HuH-7.5 (cell line): ENCODE data around the gene CDYL.

ENCODE experiments used
- DNase-seq: peaks from one replicate; pipeline ENCODE4 v3.0.0; 2011; ENCODE audit warnings: low spot score

CDYL gene

DNA sequence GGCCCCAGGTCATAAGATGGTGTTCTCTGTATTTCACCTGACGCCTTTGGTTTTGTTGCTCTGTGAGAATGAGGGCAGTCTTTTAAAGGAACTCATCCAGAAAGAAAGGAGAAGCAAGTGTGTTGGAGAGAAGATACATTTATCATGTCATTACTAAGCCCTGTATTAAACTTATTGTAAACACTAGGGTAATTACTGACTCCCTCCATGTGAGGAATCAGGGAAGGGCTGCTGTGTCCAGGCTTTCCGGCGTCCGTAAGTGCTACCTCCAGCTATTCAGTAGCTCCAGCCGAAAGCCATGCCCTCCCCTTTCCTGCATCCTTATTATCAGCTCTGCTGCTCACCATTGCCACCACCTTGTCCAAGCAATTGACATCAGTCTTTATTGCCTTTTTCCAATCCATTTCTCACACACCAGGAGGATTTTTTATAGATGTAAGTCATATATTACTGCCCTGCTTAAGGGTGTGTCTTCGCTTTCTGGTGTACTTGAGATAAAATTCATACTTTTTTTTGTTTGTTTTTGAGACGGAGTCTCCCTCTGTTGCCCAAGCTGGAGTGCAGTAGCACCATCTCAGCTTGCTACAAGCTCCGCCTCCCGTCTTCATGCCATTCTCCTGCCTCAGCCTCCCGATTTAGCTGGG lies 133.0 kb downstream of the CDYL start:
- no peak for DNase-seq

DNA sequence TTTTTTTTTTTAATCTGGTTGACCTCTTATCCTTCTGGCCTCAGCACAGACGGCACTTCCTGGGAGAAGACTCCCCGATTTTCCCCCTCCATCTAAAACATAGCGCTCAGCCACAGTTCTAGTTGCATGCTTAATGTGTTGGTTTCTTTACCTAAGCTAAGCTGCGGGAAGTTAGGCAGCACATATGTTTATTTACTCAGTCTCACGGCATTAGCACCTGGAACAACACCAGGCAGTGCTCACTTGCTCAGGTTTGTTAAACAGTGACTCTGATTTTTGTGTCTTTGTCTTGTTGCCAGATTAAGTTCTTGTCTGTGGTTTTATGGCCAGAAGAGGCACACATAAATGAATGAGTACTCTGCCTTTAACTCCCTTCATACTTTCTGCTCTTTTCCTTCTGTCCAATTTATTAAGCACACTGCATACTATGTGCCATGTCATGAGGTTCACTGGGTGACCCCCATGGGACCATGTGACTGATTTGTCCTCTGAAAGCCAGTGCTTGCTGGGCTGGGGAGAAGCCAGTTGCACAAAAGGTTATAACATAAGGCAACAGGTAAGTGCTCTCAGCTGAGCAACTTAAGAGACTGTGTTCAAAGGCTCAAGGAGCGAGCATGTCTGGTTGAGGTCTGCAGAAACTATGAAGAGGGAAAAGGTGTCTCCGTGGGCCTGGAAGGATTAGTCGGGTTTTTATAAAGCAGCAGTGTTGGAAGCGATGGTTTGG lies 134.0 kb downstream of the CDYL start:
- DNase-seq: no peak

DNA sequence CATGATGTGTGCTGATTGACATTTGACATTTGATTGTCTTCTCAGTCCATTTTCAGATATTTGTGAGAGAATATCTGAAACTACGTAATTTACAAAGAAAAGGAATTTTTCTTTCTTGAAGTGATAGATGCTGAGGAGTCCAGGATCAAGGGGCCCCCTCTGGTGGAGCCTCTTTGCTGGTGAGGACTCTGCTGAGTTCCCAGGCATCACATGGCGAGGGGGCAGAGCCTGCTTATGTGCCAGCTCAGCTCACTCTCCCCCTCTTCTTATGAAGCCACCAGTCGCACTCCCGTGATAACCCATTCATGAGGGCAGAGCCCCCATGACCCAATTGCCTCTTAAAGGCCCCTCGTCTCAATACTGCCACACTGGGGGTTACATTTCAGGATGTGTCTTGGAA lies 136.4 kb downstream of the CDYL start:
- no peak for DNase-seq

DNA sequence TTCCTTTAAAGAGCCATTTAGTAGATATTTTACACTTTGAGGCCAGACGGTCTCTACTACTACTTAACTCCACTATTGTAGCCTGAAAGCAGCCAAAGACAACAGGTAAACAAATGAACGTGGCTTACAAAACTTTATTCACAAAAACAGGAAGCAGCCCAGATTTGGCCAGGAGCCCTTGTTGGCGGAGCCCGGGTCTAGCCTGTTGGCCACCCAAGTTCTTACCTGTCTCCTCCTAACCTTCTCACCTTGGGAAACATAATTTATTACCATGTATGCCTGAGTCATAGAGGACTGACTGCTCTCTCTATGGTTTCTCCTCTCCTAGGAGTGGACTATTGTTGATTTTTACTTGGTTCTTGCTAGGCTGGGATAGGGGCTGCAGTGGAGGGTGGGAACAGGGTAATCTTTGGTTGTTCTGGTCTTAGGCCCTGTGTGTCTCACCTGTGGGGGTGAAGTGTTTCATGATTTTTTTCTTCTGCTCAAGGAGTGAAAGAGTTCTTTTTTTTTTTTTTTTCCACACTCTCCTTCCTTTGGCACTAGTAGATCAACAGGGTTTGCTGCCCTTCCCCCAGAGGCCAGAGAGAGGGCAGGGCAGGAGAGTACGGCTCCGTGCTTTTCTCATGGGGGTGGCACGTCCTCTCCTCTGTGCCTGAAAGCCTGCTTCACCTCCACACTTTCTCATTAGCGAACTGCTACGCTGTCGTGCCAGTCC lies 137.7 kb downstream of the CDYL start:
- DNase-seq: no peak

DNA sequence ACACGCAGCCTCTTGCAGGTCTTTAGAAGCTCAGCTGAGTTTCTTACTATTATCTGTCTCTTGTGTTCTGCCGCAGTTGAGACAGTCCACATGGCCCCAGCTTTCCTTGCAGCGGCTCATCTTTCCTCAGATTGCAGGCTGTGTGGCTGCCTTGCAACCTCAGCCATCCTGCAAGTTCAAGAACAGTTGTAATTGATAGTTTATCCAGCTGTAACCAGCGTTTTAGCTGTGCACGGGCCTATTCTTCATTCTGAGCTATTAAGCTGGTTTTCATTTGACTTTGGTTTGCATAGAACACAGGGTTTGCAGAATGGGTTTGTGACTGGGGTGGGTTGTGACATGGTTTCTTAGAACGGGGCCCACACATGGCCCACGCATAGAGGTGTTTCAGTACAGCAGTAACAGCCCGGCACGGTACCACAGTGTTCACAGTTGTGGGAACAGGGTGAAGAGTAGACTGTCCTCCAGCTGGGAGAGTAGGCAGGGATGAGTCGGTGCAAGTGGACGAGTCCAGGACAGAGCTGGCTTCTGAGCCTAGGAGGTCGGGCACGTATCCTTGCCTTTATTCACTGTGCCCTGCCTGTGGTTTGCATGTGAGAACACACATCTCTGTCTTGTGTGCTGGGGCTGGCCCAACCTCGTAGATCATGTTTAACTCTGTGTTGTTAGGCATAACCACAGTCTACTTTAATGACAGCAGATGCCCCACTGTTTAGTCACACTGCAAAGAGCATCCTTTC lies 138.4 kb downstream of the CDYL start:
- DNase-seq: no peak

DNA sequence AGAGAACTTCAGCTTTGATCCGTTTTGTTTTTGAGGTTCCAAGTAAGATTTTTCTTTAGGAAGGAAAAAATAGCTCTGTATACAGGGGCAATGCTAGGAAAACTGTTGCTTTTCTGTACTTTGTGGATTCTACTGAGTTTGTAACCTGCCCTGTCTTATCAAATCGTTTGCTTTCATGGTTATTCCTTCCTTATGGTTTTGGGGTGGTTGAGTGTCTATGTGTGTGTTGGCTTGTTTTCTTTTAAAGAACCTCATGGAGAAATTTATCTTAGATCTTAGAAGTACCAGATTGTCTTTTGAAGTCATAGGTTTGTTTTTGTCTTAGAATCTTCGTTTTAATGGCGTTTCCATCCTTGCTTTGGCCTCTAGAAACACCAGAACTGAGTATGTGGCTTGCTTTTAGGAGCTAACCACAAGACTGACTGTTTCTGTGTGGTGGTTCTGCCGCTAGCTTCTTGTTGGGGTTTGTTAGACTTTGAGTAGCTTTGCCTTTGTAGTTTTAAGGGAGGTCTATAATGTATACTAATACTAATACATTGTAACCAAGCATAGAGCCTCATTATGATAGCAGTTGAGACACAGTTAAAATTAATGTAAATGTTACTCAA lies 140.9 kb downstream of the CDYL start:
- DNase-seq: no peak

DNA sequence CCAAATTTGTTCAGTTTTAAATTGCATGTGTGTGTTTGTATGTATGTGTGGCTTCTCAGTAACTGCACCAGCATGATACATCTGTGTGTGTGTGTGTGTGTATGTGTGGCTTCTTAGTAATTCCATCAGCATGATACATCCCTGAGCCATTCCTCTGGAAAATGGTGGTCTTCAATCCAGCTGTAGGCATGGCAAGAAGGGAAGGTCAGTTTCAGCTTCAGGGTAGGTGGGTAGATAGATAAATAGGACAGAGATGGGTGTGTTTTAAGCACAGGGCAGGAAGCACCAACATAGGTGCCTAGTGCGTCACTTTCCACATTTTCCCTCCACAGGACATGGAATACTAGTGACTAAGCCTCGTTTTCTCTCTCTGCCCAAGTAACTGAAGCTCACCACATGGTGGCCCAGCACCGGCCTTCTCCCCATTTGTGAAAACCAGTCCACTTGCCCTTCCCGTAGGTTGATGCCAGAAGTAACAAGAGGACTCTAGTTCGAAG lies 144.8 kb downstream of the CDYL start:
- DNase-seq: no peak

DNA sequence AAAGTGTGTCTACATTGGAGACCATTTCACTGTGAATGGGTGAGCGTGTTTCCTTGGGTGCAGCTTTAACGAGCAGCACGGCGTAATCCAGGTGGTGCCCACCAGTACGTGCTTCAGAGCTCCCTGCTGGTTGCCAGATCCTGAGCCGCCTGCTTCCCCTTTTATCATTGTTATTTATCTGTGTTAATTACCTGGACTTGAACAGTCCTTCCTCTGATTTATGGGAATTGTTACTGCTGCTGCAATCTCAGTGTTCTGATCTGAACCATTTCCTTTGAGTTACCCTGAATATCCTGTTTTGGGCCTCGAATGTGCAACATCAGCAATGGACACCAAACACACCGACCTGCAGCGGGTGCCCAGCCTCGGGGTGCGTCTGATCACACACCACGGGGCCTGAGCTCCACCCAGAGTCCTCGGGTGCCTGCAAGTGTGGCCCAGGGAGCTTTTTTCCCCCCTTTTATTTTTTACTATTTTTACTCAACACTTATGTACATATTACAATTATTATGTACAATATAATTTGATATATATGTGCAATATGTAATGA lies 146.4 kb downstream of the CDYL start:
- no peak for DNase-seq

DNA sequence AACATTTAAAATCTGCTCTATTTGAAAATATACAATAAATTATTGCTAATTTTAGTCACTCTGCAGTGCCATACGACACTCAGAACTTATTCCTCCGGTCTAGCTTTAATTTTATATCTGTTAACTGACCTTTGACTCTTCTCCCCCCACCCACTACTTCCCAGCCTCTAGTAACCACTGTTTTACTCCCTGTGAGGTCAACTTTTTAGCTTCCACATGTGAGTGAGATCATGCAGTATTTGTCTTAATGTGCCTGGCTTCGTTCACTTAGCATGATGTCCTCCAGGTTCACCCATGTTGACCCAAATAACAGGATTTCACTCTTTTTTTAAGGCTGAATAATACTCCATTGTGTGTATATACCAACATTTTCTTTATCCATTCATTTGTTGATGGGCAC lies 146.9 kb downstream of the CDYL start:
- no peak for DNase-seq

DNA sequence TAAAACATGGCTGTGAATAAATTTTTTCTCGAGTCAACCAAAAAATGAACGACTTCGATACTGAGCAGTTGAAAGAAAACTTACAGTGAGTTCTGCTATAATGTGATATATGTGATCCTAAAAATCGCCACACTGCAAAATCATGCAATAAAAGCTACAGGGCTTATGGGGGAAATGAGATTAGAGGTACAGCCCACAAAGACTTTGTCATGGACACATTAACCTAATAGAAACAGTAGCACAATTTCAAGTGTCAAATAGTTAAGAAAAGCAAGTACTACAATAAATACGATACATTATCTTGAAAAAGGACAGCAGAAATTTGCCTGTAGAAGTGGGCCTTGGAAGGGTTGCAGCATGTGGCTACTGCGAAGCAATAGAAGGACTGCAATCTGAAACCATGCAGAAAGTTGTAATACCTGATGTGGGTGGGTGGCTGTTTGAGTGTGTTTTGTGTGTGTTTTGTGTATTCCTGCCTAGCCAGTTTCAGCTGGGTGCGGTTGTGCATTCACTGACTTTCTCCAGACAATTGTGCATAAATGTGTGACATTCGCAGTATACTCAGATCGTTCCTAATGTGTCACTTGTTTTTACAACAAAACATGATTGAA lies 148.6 kb downstream of the CDYL start:
- DNase-seq: no peak

DNA sequence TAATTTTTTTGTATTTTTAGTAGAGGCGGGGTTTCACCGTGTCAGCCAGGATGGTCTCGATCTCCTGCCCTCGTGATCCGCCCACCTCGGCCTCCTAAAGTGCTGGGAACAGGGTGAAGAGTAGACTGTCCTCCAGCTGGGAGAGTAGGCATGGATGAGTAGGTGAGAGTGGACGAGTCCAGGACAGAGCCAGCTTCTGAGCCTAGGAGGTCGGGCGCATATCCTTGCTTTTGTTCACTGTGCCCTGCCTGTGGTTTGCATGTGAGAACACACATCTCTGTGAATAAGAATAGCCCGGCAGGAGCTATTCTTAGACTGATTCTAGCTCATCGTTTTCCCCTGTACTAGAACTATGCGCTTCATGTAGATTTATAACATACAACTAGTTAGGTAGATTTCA lies 149.4 kb downstream of the CDYL start:
- no peak for DNase-seq

DNA sequence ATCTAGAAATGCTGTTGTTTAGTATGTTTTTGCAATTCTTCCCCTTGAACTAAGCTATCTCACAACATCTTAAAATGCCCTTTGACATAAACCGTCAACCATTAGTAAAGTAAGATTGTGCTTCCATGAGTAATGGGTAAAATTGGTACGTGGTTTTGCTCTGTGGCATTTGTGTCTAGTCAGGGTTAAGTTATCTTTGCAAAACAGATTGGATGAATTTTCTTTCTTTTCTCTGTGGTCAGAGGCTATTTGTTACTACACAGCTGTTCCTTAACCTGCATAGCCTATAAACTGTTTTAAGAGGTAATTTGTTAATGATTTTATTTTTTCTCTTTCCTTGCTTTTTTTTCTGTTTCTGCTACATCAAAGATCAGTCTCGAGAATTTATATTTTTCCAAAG lies 152.2 kb downstream of the CDYL start:
- DNase-seq: no peak

DNA sequence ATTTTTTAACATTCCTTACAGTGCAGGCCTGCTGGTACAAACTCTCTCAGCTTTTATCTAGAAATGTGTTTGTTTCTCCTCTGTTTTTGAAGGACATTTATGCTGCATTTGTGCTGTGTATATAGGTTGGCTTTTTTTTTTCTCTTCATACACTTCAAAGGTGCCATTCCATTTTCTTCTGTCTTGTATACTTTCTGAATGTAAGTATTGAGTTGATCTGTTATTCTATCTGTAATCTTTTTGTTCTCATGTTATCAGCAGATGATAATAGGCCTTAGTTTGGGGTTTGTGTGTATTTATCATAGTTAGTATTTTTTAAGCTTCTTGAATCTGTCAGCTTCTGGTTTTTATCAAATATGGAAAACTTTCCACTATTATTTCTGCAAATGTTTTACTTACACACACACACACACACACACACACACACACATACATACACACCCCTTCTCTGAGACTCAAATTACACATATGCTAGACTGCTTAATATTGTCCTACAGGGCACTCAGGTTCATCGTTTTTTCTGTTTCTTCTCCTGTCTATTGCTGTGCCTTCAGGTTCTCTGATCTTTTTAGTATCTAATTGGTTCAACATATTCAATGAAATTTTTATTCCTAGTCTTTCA lies 153.0 kb downstream of the CDYL start:
- DNase-seq: no peak

DNA sequence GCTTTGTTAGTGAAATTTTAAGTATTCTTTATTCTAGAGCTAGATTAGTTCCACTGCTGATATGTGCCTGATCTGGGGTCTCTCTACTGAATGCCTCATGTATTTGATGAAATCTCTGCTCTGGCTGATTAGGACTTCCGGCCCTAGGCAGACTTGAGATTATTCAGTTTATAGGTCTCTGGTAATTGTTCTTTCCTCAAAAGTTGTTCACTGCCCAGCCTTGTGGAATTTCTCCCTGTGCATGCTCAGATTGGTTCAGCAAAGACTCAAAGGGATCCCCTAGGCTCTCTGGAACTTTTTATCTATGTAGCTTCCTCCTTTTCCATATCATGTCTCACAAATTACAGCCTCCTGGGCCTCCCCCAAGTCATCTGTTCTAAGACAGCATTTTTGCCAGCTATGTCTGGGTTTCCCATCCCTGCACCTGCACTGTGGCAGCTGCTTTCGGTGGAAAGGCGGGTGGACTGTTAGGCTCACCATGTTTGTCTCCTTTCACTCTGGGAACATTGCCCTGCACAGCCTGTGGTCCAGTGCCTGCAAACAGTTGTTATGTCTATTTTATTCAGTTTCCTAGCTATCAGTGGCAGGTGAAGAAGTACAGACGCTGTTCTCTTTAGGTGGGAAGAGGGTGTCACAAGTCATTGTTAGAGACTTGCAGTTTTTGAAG lies 154.0 kb downstream of the CDYL start:
- no peak for DNase-seq

DNA sequence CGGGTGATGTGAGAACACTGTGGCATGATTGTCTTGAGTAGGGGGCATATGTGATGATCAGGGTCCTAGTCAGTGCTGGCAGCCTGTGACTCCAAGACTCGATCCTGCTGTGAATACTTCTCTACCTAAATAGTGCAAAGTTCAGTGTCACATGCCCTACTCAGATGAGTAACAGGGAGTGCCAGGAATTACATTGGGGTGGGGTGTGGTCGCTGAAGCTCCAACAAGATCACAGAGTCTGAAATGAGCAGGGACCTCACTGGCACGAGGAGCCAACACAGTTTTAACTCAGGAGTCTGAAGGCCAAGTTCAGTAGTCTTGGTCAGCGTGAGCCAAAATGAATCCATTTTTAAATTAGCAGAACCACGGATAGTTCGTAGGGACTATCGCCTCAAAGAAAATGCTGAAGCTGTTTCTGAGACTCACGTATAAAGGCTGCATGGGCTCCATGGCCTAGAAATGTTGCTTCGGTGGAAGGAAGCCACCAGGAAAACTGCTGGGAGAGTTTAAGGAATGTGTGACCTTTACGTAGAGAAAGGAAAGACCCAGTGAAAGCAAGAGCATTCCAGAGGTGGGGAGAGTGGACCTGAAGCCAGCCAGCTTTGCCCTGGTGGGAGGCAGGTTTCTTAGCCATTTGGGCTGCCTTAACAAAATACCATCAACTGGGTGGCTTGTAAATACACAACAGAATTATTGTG lies 155.5 kb downstream of the CDYL start:
- DNase-seq: no peak

DNA sequence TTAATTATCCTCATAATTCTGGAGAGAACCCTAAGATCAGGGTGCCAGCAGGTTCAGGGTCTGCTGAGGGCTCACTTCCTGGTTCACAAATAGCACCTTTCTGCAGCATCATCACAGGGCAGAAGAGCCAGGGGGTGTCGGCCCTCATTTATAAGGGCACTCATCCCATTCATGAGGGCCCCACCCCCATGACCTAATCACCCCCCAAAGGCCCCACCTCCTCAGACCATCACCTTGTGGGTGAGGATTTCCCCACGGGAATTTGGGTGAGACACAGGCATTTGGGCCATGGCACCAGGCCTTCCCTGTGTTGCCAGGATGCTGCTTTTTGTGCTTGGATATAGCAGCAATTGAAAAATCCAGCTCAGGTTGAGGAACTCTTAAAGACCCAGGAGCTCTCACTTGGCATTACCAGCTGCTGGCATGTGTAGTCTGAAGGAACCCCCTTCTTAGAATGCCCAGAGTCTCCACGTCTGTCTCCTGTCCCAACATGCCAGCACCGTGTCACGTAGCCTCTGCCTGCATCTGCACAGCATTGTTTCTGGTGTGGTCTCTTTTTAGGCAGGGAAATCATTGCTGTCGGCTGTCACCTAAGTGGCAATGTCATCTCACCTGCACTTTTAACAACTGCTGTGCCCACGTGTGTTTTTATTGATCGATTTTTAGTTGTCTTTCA lies 156.2 kb downstream of the CDYL start:
- no peak for DNase-seq

DNA sequence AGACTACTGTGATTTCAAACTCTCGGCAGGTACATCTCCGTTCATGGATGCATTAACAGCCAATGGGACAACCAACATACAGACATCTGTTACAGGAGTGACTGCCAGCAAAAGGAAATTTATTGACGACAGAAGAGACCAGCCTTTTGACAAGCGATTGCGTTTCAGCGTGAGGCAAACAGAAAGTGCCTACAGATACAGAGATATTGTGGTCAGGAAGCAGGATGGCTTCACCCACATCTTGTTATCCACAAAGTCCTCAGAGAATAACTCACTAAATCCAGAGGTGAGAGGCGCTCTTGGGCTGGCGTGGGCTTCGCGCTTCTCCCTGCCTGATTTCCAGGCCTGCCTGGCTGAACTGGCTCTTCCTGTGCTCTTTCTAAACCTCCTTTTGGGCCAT lies 159.3 kb downstream of the CDYL start:
- no peak for DNase-seq

DNA sequence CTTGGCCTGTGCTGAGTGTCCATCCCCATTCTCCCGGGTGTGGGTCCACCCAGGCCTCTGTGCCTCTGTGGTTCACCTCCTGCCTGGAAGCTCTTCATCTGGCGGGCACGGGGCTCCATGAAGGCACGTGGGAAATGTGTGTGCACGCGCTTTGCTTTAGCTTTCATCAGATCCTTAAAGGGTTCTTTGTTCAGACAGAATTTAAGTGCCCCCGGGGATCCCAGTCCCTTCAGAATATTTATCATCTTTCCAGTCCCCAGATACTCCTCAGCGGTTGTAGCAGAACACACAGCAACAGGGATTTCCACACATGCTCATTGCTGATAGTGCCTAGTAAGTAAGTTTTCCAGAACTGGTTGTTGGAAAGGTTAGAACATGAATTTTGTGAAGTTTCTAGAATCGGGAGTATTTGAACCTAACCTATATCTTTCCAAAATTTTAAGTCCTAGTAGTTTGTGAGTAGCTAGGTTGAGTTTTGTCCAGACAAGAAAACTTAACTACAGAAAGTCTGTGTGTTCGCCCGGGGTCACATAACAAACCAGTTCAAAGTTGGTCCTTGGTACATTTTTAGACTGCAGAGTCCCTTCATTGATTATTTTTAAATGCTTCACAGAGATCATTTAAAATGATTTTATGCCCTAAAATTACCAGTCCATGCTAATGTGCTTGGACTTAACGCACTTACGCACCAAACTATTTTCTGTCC lies 159.9 kb downstream of the CDYL start:
- no peak for DNase-seq

DNA sequence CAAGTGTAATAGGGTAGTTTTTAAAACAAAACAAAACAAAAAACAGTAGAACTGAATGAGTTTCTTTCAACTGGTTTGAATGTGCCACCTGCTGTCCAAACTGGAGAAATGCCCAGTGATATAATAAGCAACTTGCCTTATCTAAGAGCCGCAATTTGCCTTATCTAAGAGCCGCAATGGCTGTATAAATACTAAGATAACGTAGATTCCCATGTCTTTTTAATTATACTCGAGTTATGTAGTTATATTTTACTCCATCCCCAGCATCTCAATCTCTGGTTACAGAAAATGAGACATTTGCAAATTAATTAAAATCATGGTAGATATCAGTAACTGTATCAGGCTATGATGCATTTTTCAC lies 160.5 kb downstream of the CDYL start:
- DNase-seq: no peak
